HG03159 (cell line): ENCODE measurements around the gene SLC22A2.
"Not testable (repeated sequence)": the region's sequence is repeated elsewhere in the genome, so short reads cannot be mapped to it uniquely, and the experiment has no call there.

Experiments
- ATAC-seq: cut with Tn5 transposase; IDR thresholded peaks from one replicate; pipeline ENCODE4 v1.9.1; 2021; ENCODE audit warnings: mild to moderate bottlenecking, moderate library complexity; ENCODE audit not compliant: unreplicated experiment

SLC22A2 gene

GRCh38 chr6:160258346-160259142, at the start of gene SLC22A2:
Gene SLC22A2 (minus strand): TSS chr6:160258821. CDS start chr6:160258757, 64 bp downstream.
- ATAC-seq = no peak

- ATAC-seq = no peak
Observed at GRCh38 chr6:160305926-160306713, 47.5 kb upstream of the SLC22A2 start.

- ATAC-seq = no peak
Observed at GRCh38 chr6:160303806-160304205, 45.2 kb upstream of the SLC22A2 start.

- ATAC-seq = not testable (repeated sequence)
Observed at GRCh38 chr6:160302431-160303082, 43.9 kb upstream of the SLC22A2 start.

GRCh38 chr6:160301339-160301738, 42.7 kb upstream of the SLC22A2 start:
- no peak for ATAC-seq

GRCh38 chr6:160300076-160300695, 41.6 kb upstream of the SLC22A2 start:
- ATAC-seq = no peak

- ATAC-seq = no peak
Observed at GRCh38 chr6:160299559-160299958, 40.9 kb upstream of the SLC22A2 start.

- ATAC-seq = no peak
Observed at GRCh38 chr6:160298121-160298520, 39.5 kb upstream of the SLC22A2 start.

GRCh38 chr6:160297310-160297709, 38.7 kb upstream of the SLC22A2 start:
- no peak for ATAC-seq

- ATAC-seq = no peak
Observed at GRCh38 chr6:160293844-160294243, 35.2 kb upstream of the SLC22A2 start.

- ATAC-seq = no peak
Observed at GRCh38 chr6:160285541-160286105, 27.0 kb upstream of the SLC22A2 start.

GRCh38 chr6:160284575-160284974, 26.0 kb upstream of the SLC22A2 start:
- no peak for ATAC-seq

GRCh38 chr6:160282444-160282843, 23.8 kb upstream of the SLC22A2 start:
- no peak for ATAC-seq

- ATAC-seq = no peak
Observed at GRCh38 chr6:160279850-160280249, 21.2 kb upstream of the SLC22A2 start.

GRCh38 chr6:160278786-160279310, 20.2 kb upstream of the SLC22A2 start:
- no peak for ATAC-seq

- ATAC-seq = no peak
Observed at GRCh38 chr6:160278311-160278710, 19.7 kb upstream of the SLC22A2 start.

- no peak for ATAC-seq
Observed at GRCh38 chr6:160277546-160277945, 18.9 kb upstream of the SLC22A2 start.

GRCh38 chr6:160277144-160277543, 18.5 kb upstream of the SLC22A2 start:
- no peak for ATAC-seq

GRCh38 chr6:160276126-160276525, 17.5 kb upstream of the SLC22A2 start:
- ATAC-seq = no peak

GRCh38 chr6:160275511-160276003, 16.9 kb upstream of the SLC22A2 start:
- no peak for ATAC-seq
